Measurements from ENCODE around the gene HSPA8.

HSPA8 gene

DNA sequence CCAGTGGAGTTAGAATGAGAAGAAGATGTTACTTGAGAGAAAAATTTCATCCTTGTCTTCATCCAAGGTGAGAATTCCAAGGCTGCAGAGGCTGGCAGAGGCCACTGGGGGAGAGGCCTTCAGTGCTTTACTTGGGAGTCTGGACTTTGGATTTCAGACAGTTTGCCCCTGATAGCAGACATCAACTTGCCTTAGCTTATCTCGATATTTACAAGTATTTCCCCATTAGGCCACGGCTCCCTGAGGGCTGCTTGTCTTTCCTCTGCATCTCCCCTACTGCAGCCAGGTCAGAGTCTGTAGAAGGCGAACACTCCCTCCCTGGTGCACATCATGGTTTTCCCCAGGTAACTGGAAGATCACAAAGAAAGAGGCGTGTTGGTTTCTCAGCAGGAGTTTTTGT lies 50.4 kb downstream of the HSPA8 start:
- no peak overlapping the region for H3K4me2 ChIP-seq (ENCODE audit: low read length)
- H3K9me3 ChIP-seq (ENCODE audit: control insufficient read depth, low read length), result no peaks in the 10 kb centered on the region
- no peaks in the 10 kb centered on the region for H3K79me2 ChIP-seq
- H3K4me3 ChIP-seq (ENCODE audit: low read depth, low read length), result no peak overlapping the region
- H3K9ac ChIP-seq, result no peak overlapping the region
- no peak overlapping the region for H2AFZ ChIP-seq
- TF ChIP-seq, protein P1, sequence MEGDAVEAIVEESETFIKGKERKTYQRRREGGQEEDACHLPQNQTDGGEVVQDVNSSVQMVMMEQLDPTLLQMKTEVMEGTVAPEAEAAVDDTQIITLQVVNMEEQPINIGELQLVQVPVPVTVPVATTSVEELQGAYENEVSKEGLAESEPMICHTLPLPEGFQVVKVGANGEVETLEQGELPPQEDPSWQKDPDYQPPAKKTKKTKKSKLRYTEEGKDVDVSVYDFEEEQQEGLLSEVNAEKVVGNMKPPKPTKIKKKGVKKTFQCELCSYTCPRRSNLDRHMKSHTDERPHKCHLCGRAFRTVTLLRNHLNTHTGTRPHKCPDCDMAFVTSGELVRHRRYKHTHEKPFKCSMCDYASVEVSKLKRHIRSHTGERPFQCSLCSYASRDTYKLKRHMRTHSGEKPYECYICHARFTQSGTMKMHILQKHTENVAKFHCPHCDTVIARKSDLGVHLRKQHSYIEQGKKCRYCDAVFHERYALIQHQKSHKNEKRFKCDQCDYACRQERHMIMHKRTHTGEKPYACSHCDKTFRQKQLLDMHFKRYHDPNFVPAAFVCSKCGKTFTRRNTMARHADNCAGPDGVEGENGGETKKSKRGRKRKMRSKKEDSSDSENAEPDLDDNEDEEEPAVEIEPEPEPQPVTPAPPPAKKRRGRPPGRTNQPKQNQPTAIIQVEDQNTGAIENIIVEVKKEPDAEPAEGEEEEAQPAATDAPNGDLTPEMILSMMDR (IDR thresholded peaks at IDR 0.05), result no peak
- no peaks in the 10 kb centered on the region for H3K4me1 ChIP-seq
- H3K36me3 ChIP-seq (ENCODE audit: control insufficient read depth, insufficient read depth, low read length), result no peaks in the 10 kb centered on the region
- no peak overlapping the region for H3K27ac ChIP-seq
- no peaks in the 10 kb centered on the region for H3K27me3 ChIP-seq (ENCODE audit: control insufficient read depth, insufficient read depth, low read length)

Measured in parathyroid adenoma (tissue), 2 donors.